T-helper 1 cell treated with Interleukin-12 subunit alpha and Interleukin-12 subunit beta and Interleukin-4 antibody, amounts not matched to agents 30 μg/mL and 1 μg/mL, for 36 hours (primary cell): ENCODE measurements around the gene RASGRF1.

Experiments used
- H3K27ac Mint-ChIP-seq: one replicate; pipeline ENCODE4 v1.8.0; 2021; ENCODE audit warnings: mild to moderate bottlenecking, mixed read lengths
- H3K27me3 Mint-ChIP-seq: one replicate; pipeline ENCODE4 v1.8.0; 2021; ENCODE audit warnings: low read depth, mixed read lengths
- H3K36me3 Mint-ChIP-seq: one replicate; pipeline ENCODE4 v1.8.0; 2021; ENCODE audit warnings: low read depth, mixed read lengths
- H3K4me1 Mint-ChIP-seq: one replicate; pipeline ENCODE4 v1.8.0; 2021; ENCODE audit warnings: low read depth, mixed read lengths
- H3K4me3 Mint-ChIP-seq: one replicate; pipeline ENCODE4 v1.8.0; 2021; ENCODE audit warnings: mild to moderate bottlenecking, moderate library complexity, mixed read lengths
- H3K9me3 Mint-ChIP-seq: one replicate; pipeline ENCODE4 v1.8.0; 2021; ENCODE audit warnings: mixed read lengths

RASGRF1 gene

GRCh38 chr15:78950902-78951840 is 139.4 kb downstream of the RASGRF1 start:
- H3K27ac Mint-ChIP-seq, result peak overlapping the region; percentile 53

GRCh38 chr15:78950343-78950742 is 140.2 kb downstream of the RASGRF1 start:
- Mint-ChIP-seq H3K36me3 (no peaks in the 10 kb centered on the region), H3K9me3 (no peaks in the 10 kb centered on the region), H3K4me1 (peaks cover 7% of the 10 kb centered on the region), H3K27me3 (peaks cover 29% of the 10 kb centered on the region), H3K27ac (no peak overlapping the region), H3K4me3 (no peak overlapping the region)

More at GRCh38 chr15:78950902-78951840, 139.4 kb downstream of the RASGRF1 start:
- Mint-ChIP-seq H3K27me3 (peaks cover 26% of the 10 kb centered on the region), H3K4me1 (peaks cover 7% of the 10 kb centered on the region), H3K4me3 (no peak overlapping the region), H3K36me3 (no peaks in the 10 kb centered on the region), H3K9me3 (no peaks in the 10 kb centered on the region)

- Mint-ChIP-seq H3K4me1 (peaks cover 7% of the 10 kb centered on the region), H3K27ac (no peak overlapping the region), H3K27me3 (peaks cover 28% of the 10 kb centered on the region), H3K9me3 (no peaks in the 10 kb centered on the region), H3K4me3 (no peak overlapping the region), H3K36me3 (no peaks in the 10 kb centered on the region)
Measured at GRCh38 chr15:78949461-78949860, 141.1 kb downstream of the RASGRF1 start.

GRCh38 chr15:78947506-78947905 is 143.1 kb downstream of the RASGRF1 start:
- Mint-ChIP-seq H3K4me3 (no peak overlapping the region), H3K36me3 (peaks cover 2% of the 10 kb centered on the region), H3K9me3 (no peaks in the 10 kb centered on the region), H3K27me3 (peaks cover 26% of the 10 kb centered on the region), H3K4me1 (peaks cover 12% of the 10 kb centered on the region), H3K27ac (no peak overlapping the region)

GRCh38 chr15:78946493-78946892 is 144.1 kb downstream of the RASGRF1 start:
- Mint-ChIP-seq H3K27ac (no peak overlapping the region), H3K27me3 (peaks cover 26% of the 10 kb centered on the region), H3K9me3 (no peaks in the 10 kb centered on the region), H3K4me1 (peaks cover 9% of the 10 kb centered on the region), H3K36me3 (peaks cover 5% of the 10 kb centered on the region), H3K4me3 (peak overlapping the region; percentile 51)

- Mint-ChIP-seq H3K27ac (peak within 1 kb of the TSS; percentile 15), H3K9me3 (no peaks in the 10 kb centered on the region), H3K4me3 (peak within 1 kb of the TSS; percentile 82), H3K27me3 (peaks cover 26% of the 10 kb centered on the region), H3K4me1 (peaks cover 5% of the 10 kb centered on the region), H3K36me3 (peaks cover 6% of the 10 kb centered on the region)
Measured at GRCh38 chr15:78944669-78945407, 145.7 kb downstream of the RASGRF1 start, which contains the start of gene CTSH. TSS of gene CTSH (minus strand) at chr15:78945046. CDS start at chr15:78944981, 65 bp downstream.

- Mint-ChIP-seq H3K4me3 (peak overlapping the region; percentile 82), H3K36me3 (peaks cover 7% of the 10 kb centered on the region), H3K9me3 (no peaks in the 10 kb centered on the region), H3K27me3 (peaks cover 26% of the 10 kb centered on the region), H3K4me1 (peaks cover 7% of the 10 kb centered on the region), H3K27ac (peak overlapping the region; percentile 15)
Measured at GRCh38 chr15:78944202-78944625, 146.4 kb downstream of the RASGRF1 start.

- H3K9me3 Mint-ChIP-seq, result peaks cover under 1% of the 10 kb centered on the region
- peaks cover 26% of the 10 kb centered on the region for H3K27me3 Mint-ChIP-seq
- H3K4me3 Mint-ChIP-seq, result peak overlapping the region; percentile 82
- H3K27ac Mint-ChIP-seq, result no peak overlapping the region
- peaks cover 11% of the 10 kb centered on the region for H3K36me3 Mint-ChIP-seq
- peaks cover 13% of the 10 kb centered on the region for H3K4me1 Mint-ChIP-seq
Measured at GRCh38 chr15:78943692-78944091, 146.9 kb downstream of the RASGRF1 start.

- Mint-ChIP-seq H3K4me3 (no peak overlapping the region), H3K27me3 (peaks cover 26% of the 10 kb centered on the region), H3K27ac (no peak overlapping the region), H3K4me1 (peaks cover 21% of the 10 kb centered on the region), H3K36me3 (peaks cover 15% of the 10 kb centered on the region), H3K9me3 (peaks cover 5% of the 10 kb centered on the region)
Measured at GRCh38 chr15:78942741-78943140, 147.8 kb downstream of the RASGRF1 start.

- Mint-ChIP-seq H3K9me3 (peaks cover 5% of the 10 kb centered on the region), H3K27ac (peak overlapping the region; percentile 86), H3K4me3 (peak overlapping the region; percentile 66), H3K36me3 (peaks cover 23% of the 10 kb centered on the region), H3K4me1 (peaks cover 28% of the 10 kb centered on the region), H3K27me3 (peaks cover 8% of the 10 kb centered on the region)
Measured at GRCh38 chr15:78938658-78939488, 151.7 kb downstream of the RASGRF1 start.

- Mint-ChIP-seq H3K27me3 (no peaks in the 10 kb centered on the region), H3K27ac (peak overlapping the region; percentile 74), H3K4me1 (peaks cover 27% of the 10 kb centered on the region), H3K4me3 (peak overlapping the region; percentile 56), H3K9me3 (peaks cover 5% of the 10 kb centered on the region), H3K36me3 (peaks cover 21% of the 10 kb centered on the region)
Measured at GRCh38 chr15:78937132-78937739, 153.3 kb downstream of the RASGRF1 start.

GRCh38 chr15:78934655-78935023 is 155.9 kb downstream of the RASGRF1 start:
- Mint-ChIP-seq H3K4me3 (no peak overlapping the region), H3K4me1 (peaks cover 27% of the 10 kb centered on the region), H3K36me3 (peaks cover 20% of the 10 kb centered on the region), H3K27me3 (no peaks in the 10 kb centered on the region), H3K27ac (peak overlapping the region; percentile 0), H3K9me3 (peaks cover 5% of the 10 kb centered on the region)

- H3K27me3 Mint-ChIP-seq, result no peaks in the 10 kb centered on the region
- H3K4me3 Mint-ChIP-seq, result no peak overlapping the region
- H3K4me1 Mint-ChIP-seq, result peaks cover 22% of the 10 kb centered on the region
- H3K27ac Mint-ChIP-seq, result peak overlapping the region; percentile 0
- peaks cover 5% of the 10 kb centered on the region for H3K9me3 Mint-ChIP-seq
- peaks cover 17% of the 10 kb centered on the region for H3K36me3 Mint-ChIP-seq
Measured at GRCh38 chr15:78933823-78934654, 156.5 kb downstream of the RASGRF1 start.
